GM18502 (cell line): Measurements from ENCODE around the gene PSPN.
"Not testable (repeated sequence)": the region's sequence is repeated elsewhere in the genome, so short reads cannot be mapped to it uniquely, and the experiment has no call there.

Source experiments
- ATAC-seq: cut with Tn5 transposase; IDR thresholded peaks from one replicate; pipeline ENCODE4 v1.9.1; 2021; ENCODE audit warnings: mild to moderate bottlenecking; ENCODE audit not compliant: unreplicated experiment, poor library complexity

The PSPN gene

GRCh38 chr19:6374161-6374709, 1.5 kb downstream of the PSPN start:
- no peak for ATAC-seq

DNA sequence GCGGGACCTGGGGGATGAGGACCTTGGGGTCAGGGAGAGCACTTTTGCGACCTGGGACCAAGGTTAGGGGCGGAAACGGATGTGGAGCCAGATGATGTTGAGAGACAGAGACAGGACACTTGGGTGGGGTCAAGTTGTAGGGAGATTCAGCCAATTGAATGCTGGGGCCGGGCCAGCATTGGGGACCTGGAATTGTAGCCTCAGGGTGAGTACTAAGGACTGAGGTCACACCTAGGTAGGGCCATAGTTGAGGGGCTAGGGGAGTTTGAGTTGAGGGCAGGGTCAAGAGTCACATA, 2.0 kb downstream of the PSPN start:
- no peak for ATAC-seq

- peak; percentile 59 for ATAC-seq
These were observed 2.5 kb downstream of the PSPN start for GRCh38 chr19:6373096-6373812.

GRCh38 chr19:6372594-6373095, 3.1 kb downstream of the PSPN start, which contains the start of gene ALKBH7:
TSS of gene ALKBH7 (plus strand) at chr19:6372794. CDS start at chr19:6372821, 27 bp downstream.
- ATAC-seq, result peak; percentile 70

- no peak for ATAC-seq
These were observed 11.4 kb downstream of the PSPN start for GRCh38 chr19:6364353-6364752.

GRCh38 chr19:6362351-6362801, 13.4 kb downstream of the PSPN start:
- ATAC-seq, result no peak

GRCh38 chr19:6362027-6362350, 13.7 kb downstream of the PSPN start:
- ATAC-seq, result no peak

GRCh38 chr19:6360857-6361216, 14.9 kb downstream of the PSPN start:
- ATAC-seq, result not testable (repeated sequence)

DNA sequence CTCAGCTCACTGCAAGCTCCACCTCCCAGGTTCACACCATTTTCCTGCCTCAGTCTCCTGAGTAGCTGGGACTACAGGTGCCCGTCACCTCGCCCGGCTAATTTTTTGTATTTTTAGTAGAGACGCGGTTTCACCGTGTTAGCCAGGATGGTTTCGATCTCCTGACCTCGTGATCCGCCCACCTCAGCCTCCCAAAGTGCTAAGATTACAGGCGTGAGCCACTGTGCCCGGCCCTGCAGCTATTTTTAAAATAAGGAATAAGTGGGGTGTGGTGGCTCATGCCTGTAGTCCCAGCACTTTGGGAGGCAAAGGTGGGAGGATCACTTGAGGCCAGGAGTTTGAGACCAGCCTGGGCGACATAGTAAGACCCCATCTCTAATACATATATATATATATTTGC, 15.3 kb downstream of the PSPN start:
- not testable (repeated sequence) for ATAC-seq

- no peak for ATAC-seq
These were observed 16.0 kb downstream of the PSPN start for GRCh38 chr19:6359568-6360341.

DNA sequence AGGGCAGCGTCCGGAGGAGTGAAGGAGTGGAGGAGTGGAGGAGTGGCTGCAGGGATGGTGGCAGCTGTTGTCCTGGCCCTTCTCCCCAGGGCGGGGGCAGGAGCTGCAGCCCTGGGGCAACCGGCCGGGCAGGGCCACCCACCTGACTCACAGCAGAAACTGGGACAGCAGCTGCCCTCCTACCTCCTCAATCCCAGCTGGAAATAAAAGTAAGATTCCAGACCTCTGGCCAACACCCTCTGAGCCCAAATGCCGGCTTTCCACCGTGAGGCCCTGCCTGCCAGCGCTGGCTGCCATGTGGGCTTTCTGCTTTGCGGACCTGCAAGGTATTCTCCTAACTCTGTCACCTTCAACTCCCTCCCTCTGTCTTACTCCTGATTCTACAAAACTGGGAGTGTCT, 17.7 kb downstream of the PSPN start:
- ATAC-seq, result no peak

DNA sequence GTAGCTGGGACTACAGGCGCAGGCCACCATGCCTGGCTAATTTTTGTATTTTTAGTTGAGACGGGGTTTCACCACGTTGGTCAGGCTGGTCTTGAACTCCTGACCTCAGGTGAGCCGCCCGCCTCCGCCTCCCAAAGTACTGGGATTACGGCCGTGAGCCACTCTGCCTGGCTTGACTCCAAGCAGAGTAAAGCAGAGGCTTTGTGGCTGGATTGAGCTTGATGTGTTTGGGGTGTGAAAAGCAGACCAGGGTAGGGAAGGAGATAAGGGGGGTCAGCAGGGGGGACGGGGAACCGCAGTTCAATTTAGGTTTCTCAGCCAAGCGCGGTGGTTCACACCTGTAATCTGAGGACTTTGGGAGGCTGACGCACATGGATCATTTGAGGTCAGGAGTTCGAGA, 18.6 kb downstream of the PSPN start:
- ATAC-seq, result no peak

DNA sequence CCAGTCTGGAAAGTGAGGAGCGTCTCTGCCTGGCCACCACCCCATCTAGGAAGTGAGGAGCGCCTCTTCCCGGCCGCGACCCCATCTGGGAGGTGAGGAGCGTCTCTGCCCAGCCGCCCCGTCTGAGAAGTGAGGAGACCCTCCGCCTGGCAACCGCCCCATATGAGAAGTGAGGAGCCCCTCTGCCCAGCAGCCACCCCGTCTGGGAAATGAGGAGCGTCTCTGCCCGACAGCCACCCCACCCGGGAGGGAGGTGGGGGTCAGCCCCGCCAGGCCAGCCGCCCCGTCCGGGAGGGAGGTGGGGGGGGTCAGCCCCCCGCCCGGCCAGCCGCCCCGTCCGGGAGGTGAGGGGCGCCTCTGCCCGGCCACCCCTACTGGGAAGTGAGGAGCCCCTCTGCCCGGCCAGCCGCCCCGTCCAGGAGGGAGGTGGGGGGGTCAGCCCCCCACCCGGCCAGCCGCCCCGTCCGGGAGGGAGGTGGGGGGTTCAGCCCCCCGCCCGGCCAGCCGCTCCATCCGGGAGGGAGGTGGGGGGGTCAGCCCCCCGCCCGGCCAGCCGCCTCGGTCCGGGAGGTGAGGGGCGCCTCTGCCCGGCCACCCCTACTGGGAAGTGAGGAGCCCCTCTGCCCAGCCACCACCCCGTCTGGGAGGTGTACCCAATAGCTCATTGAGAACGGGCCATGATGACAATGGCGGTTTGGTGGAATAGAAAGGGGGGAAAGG, 20.3 kb downstream of the PSPN start:
- ATAC-seq, result not testable (repeated sequence)

GRCh38 chr19:6354098-6354674, 21.5 kb downstream of the PSPN start:
- ATAC-seq, result no peak

- no peak for ATAC-seq
These were observed 23.2 kb downstream of the PSPN start for GRCh38 chr19:6352381-6353165.

GRCh38 chr19:6350688-6351087, 25.0 kb downstream of the PSPN start:
- ATAC-seq, result no peak

DNA sequence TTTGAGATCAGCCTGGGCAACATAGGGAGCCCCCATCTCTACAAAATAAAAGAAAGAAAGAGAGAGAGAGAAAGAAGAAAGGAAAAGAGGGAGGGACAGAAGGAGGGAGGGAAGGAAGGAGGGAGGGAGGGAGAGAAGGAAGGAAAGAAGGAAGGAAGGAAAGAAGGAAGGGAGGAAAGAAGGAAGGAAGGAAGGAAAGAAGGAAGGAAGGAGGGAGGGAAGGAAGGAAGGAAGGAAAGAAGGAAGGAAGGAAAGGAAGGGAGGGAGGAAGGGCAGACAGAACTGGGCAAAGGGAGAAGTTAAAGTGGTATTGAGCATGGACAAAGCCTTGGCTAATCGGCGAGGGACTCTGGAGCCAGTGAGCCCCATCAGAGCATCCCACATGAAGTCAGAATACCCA, 26.5 kb downstream of the PSPN start:
- not testable (repeated sequence) for ATAC-seq

DNA sequence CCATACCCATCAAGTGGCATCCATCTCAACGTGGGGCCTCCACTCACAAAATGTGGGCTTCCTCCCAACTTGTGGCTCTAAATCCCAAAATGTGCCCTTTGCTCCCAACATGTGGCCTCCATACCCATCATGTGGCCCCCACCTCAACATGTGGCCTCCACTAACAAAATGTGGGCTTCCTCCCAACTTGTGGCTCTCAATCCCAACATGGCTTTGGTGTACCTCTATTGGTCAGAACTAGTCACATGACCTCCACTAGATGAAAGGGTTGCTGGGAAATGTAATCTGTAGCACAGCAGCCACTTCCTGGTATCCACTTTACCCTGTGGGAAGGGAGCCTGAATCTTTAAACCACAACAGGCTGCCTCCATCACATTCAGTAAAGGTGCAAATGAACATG, 32.3 kb downstream of the PSPN start:
- no peak for ATAC-seq

- ATAC-seq, result no peak
These were observed 35.1 kb downstream of the PSPN start for GRCh38 chr19:6340493-6341201.
